HK-2 (cell line): ENCODE data around the gene ARPC4.
A peak's percentile ranks its signal among the peaks of the same experiment; 100 is the strongest.

ENCODE experiments used
- DNase-seq: peaks from one replicate; pipeline ENCODE4 v3.0.0-alpha.2; 2018; ENCODE audit not compliant: unreplicated experiment

The ARPC4 gene

GRCh38 chr3:9793161-9793781 lies 389 bp downstream of the ARPC4 start:
- DNase-seq = peak; percentile 42

- DNase-seq = no peak
Observed at GRCh38 chr3:9794400-9794799, 1.5 kb downstream of the ARPC4 start.

- DNase-seq = no peak
Observed at GRCh38 chr3:9795207-9795606, 2.3 kb downstream of the ARPC4 start.

GRCh38 chr3:9797196-9797945 lies 4.5 kb downstream of the ARPC4 start:
- DNase-seq = no peak

- no peak for DNase-seq
Observed at GRCh38 chr3:9800529-9800928, 7.6 kb downstream of the ARPC4 start.

GRCh38 chr3:9803494-9803893 lies 10.6 kb downstream of the ARPC4 start:
- no peak for DNase-seq

- no peak for DNase-seq
Observed at GRCh38 chr3:9804996-9805395, 12.1 kb downstream of the ARPC4 start.

- DNase-seq = no peak
Observed at GRCh38 chr3:9806137-9806536, 13.3 kb downstream of the ARPC4 start.

- no peak for DNase-seq
Observed at GRCh38 chr3:9806688-9807589, 14.1 kb downstream of the ARPC4 start.

- DNase-seq = no peak
Observed at GRCh38 chr3:9807981-9808344, 15.1 kb downstream of the ARPC4 start.

GRCh38 chr3:9808345-9809037 lies 15.6 kb downstream of the ARPC4 start:
- DNase-seq = peak; percentile 44

- peak; percentile 37 for DNase-seq
Observed at GRCh38 chr3:9809239-9809614, 16.3 kb downstream of the ARPC4 start.

GRCh38 chr3:9809615-9810432 lies 16.9 kb downstream of the ARPC4 start, which contains the start of gene TTLL3:
TTLL3 (plus strand) TSS chr3:9810262; CDS start chr3:9810662, 400 bp downstream.
- DNase-seq = peak; percentile 67

- DNase-seq = no peak
Observed at GRCh38 chr3:9810433-9810770, 17.5 kb downstream of the ARPC4 start.

- no peak for DNase-seq
Observed at GRCh38 chr3:9810846-9811245, 18.0 kb downstream of the ARPC4 start.

GRCh38 chr3:9812870-9813483 lies 20.1 kb downstream of the ARPC4 start:
- DNase-seq = no peak

GRCh38 chr3:9815986-9816385 lies 23.1 kb downstream of the ARPC4 start:
- no peak for DNase-seq

- no peak for DNase-seq
Observed at GRCh38 chr3:9817436-9817835, 24.6 kb downstream of the ARPC4 start.

GRCh38 chr3:9818666-9819335 lies 25.9 kb downstream of the ARPC4 start:
- no peak for DNase-seq

GRCh38 chr3:9820543-9820942 lies 27.7 kb downstream of the ARPC4 start:
- DNase-seq = no peak
